ENCODE data around the gene PYCR2. TPM values are rescaled to one million over a fixed set of nuclear protein-coding genes. Genes with fewer than 3 reads are reported as not detected.

Gene PYCR2
- total and polyA plus RNA-seq, 2 of the 8 experiments (the other 6 are each of a cell fraction or from before 2014, with no cell fraction given), result 79.3 to 84.6 TPM

DNA sequence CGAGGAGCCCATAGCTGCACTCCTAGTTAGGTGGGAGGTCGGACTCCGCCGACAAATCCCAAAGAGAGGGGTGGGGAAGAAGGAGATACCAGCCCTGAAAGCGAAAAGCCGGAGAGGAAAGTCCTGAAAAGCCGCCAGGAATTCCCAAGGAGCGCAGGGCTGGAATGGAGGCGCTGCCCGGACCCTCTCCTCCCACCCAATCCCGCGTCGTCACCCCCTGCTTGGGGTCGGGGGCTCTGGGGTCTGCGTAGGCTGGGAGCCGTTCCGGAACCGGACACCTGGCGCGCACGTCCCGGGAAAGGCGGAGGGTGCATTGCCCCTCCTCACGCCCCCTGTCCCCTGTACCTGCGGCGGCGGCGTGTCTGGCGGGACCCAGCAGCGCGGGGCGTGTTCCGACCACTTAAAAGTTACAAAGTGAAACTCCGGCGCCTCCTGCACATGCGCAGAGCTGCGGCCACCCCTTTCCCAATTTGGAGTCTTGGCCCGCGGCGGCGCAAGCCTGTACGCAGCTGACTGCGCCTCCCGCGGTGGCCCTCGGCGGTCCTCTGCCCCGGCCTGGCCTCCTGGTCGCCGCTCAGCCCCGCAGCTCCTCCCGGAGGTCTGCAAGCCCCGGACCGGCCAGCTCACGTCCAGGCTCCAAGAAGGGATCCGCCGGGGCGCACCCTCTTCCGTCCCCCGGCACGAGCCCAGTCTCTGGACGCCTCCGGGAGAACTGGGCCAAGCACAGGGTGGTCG lies 41.9 kb downstream of the PYCR2 start, which contains the start of gene TMEM63A:
TMEM63A (minus strand) TSS at position 422 of the 735 bp plus-strand sequence. CDS start 4,800 bp downstream, outside the sequence.
- DNase-seq (ENCODE audit: low read depth in 1 of 2, low spot score in 2 of 2) (peak; percentile 75 to 96), FAIRE-seq (no peak)
- H3K36me3 ChIP-seq (ENCODE audit: control insufficient read depth in 2 of 4, insufficient read depth in 4 of 4, low read length in 3 of 4), result no peaks in the 10 kb centered on the region; a peak in 1 of 8 replicates
- peak within 1 kb of the TSS; percentile 46; the same call in 1 of the 2 replicates for H2AFZ ChIP-seq (ENCODE audit: low read length)
- peak within 1 kb of the TSS; percentile 16; the same call in 1 of the 2 replicates for H3K27ac ChIP-seq (ENCODE audit: low read depth, low read length)
- ChIA-PET POLR2A (ENCODE audit: partially characterized antibody) (interaction anchor here (0.7 to 4.9 kb wide), 20 partner anchors 9 to 229 kb away, joined by 3 to 63 read pairs (median 4); partner anchors contain the start of genes ENAH, LEFTY1, LEFTY2 and PYCR2), CTCF (ENCODE audit: partially characterized antibody) (interaction anchor here (0.6 to 21.3 kb wide), 24 partner anchors 9 to 407 kb away, joined by 3 to 406 read pairs (median 4); partner anchors contain the start of gene SRP9)
- H3K79me1 ChIP-seq (ENCODE audit: low read depth, low read length), result peaks cover 13% of the 10 kb centered on the region; the same call in 1 of the 2 replicates
- H3K27me3 ChIP-seq (replicated peaks in 1 of 4; ENCODE audit: control insufficient read depth in 3 of 4, extremely low read depth in 1 of 4, insufficient read depth in 3 of 4, low read length in 3 of 4), result peaks cover 0 to 15% (median 7%) of the 10 kb centered on the region in 4 experiments; a peak in 4 of 7 replicates
- peak within 1 kb of the TSS; percentile 93; the same call in 1 of the 2 replicates for H2BK15ac ChIP-seq (ENCODE audit: low read length)
- peak within 1 kb of the TSS; percentile 83 for H3K18ac ChIP-seq (ENCODE audit: extremely low read depth, low read length)
- peak within 1 kb of the TSS; percentile 75 for H2BK5ac ChIP-seq (ENCODE audit: low read depth, low read length)
- H4K5ac ChIP-seq (ENCODE audit: insufficient read length, low read depth, low read length), result peak within 1 kb of the TSS; percentile 62
- H3K23ac ChIP-seq (ENCODE audit: insufficient read length), result no peak within 1 kb of the TSS
- no peak within 1 kb of the TSS for H2AK5ac ChIP-seq (ENCODE audit: low read depth, low read length)
- H3K4me1 ChIP-seq (replicated peaks in 1 of 4; ENCODE audit: control insufficient read depth in 3 of 4, insufficient read depth in 4 of 4, low read length in 3 of 4), result peaks cover 9 to 22% (median 16%) of the 10 kb centered on the region in 4 experiments
- peak within 1 kb of the TSS; percentile 81 for H3K56ac ChIP-seq (replicated peaks; ENCODE audit: insufficient read length, low read depth, low read length)
- H3K4me2 ChIP-seq (ENCODE audit: insufficient read depth in 1 of 2, low read depth in 2 of 2, low read length in 2 of 2), result peak within 1 kb of the TSS; percentile 76 to 90
- 2% methylated on average over 43 of the region's 64 CpGs; no CpG with 5 or more reads in 1 of the 2 experiments for WGBS, 2 experiments (ENCODE audit: extremely low coverage in 1 of 2, insufficient coverage in 1 of 2, insufficient read length in 1 of 2, insufficient replicate concordance in 2 of 2, low coverage in 1 of 2, low lambda C conversion rate in 2 of 2, missing lambda C conversion rate in 1 of 2)
- no peaks in the 10 kb centered on the region for H3K9me3 ChIP-seq (ENCODE audit: insufficient read depth in 2 of 2, low read depth in 1 of 2, low read length in 1 of 2)
- peaks cover 2 to 10% of the 10 kb centered on the region in 2 experiments for H4K20me1 ChIP-seq (replicated peaks in 1 of 2; ENCODE audit: control insufficient read depth in 1 of 2, insufficient read depth in 2 of 2, low read length in 2 of 2)
- peak within 1 kb of the TSS; percentile 82 for H4K8ac ChIP-seq (ENCODE audit: extremely low read depth, insufficient read depth, low read length)
- H2BK120ac ChIP-seq (replicated peaks; ENCODE audit: low read depth, low read length), result no peak within 1 kb of the TSS
- peaks cover 0 to 13% of the 10 kb centered on the region in 2 experiments; a peak in 2 of 4 replicates for H3K79me2 ChIP-seq (ENCODE audit: control insufficient read depth in 1 of 2, insufficient read depth in 2 of 2, low read length in 2 of 2)
- peak within 1 kb of the TSS; percentile 53 to 92 (median 78) for H3K4me3 ChIP-seq (ENCODE audit: extremely low read depth in 1 of 4, insufficient read depth in 2 of 4, low read depth in 3 of 4, low read length in 4 of 4)
- H3K4ac ChIP-seq (replicated peaks; ENCODE audit: insufficient read length, low read depth, low read length), result peak within 1 kb of the TSS; percentile 91
- peaks cover 9% of the 10 kb centered on the region; the same call in 1 of the 2 replicates for H3K23me2 ChIP-seq (ENCODE audit: low read depth, low read length)
- H4K91ac ChIP-seq (replicated peaks; ENCODE audit: insufficient read length, low read length), result peak within 1 kb of the TSS; percentile 77
- no peak within 1 kb of the TSS for H3K14ac ChIP-seq (ENCODE audit: insufficient read length)
- H2BK20ac ChIP-seq (ENCODE audit: low read length), result 0 out of 2 replicates have a peak within 1 kb of the TSS, but pooled peaks have one; percentile 40
- peak within 1 kb of the TSS; percentile 50; the same call in 1 of the 2 replicates for H2BK12ac ChIP-seq (ENCODE audit: low read depth, low read length)
- H3K9ac ChIP-seq (replicated peaks in 1 of 4; ENCODE audit: extremely low read depth in 1 of 4, low read depth in 3 of 4, low read length in 3 of 4), result peak within 1 kb of the TSS; percentile 23 to 56 (median 52); a peak in 6 of 7 replicates
- TF ChIP-seq JUN (IDR thresholded peaks at IDR 0.05; ENCODE audit: low read depth, low read length) (no peak), RBBP5 (IDR thresholded peaks at IDR 0.05; ENCODE audit: borderline replicate concordance, low read depth, low read length) (peak; percentile 92), TAF1 (IDR thresholded peaks at IDR 0.05; ENCODE audit: low read depth, low read length) (0 out of 2 replicates have a peak, but pooled peaks have one; percentile 37), SIRT6 (IDR thresholded peaks at IDR 0.05; ENCODE audit: low read length) (no peak), CREB1 (IDR thresholded peaks at IDR 0.05) (0 out of 2 replicates have a peak, but pooled peaks have one; percentile 16), EZH2 (IDR thresholded peaks at IDR 0.05; ENCODE audit: low read depth, low read length, severe bottlenecking) (no peak), SP2 (IDR thresholded peaks at IDR 0.05; ENCODE audit: low read length) (no peak), ZNF274 (IDR thresholded peaks at IDR 0.05; ENCODE audit: borderline replicate concordance, extremely low read depth, low read length) (no peak), NRF1 (IDR thresholded peaks at IDR 0.05; ENCODE audit: low read depth, low read length) (peak; percentile 88), FOSL1 (IDR thresholded peaks at IDR 0.05; ENCODE audit: insufficient read depth, low read depth, low read length) (no peak), POLR2A (IDR thresholded peaks at IDR 0.05; ENCODE audit: control extremely low read depth in 1 of 2, low read depth in 2 of 2, low read length in 2 of 2) (peak in 1 of 2 experiments; percentile 71; a peak in 2 of 3 replicates)
